Liver (tissue), 9 donors: ENCODE data around the gene ALG9. TPM values are rescaled to one million over a fixed set of nuclear protein-coding genes. Genes with fewer than 3 reads are reported as not detected.

ENCODE experiments used
- DNase-seq: peaks from one replicate; pipeline ENCODE4 v3.0.0-alpha.2; 2017; ENCODE audit warnings: low spot score
- H3K27ac ChIP-seq, 2 donors: one replicate each; pipeline ENCODE4 v1.7.0; 2013; ENCODE audit warnings: inconsistent platforms in 2 of 2, low read length in 2 of 2, control low read depth in 1 of 2, low read depth in 1 of 2, mild to moderate bottlenecking in 1 of 2
- H3K27me3 ChIP-seq, 4 donors: one replicate each; pipeline versions ENCODE4 v1.6.1 to v1.7.0; 2013; ENCODE audit warnings: low read length in 3 of 4, inconsistent platforms in 1 of 4, mild to moderate bottlenecking in 1 of 4, moderate library complexity in 1 of 4; ENCODE audit not compliant: control insufficient read depth in 4 of 4, insufficient read depth in 4 of 4
- H3K36me3 ChIP-seq, 4 donors: one replicate each; pipeline versions ENCODE4 v1.6.1 to v1.7.0; 2013; ENCODE audit warnings: low read length in 3 of 4, mild to moderate bottlenecking in 3 of 4, low read depth in 1 of 4, moderate library complexity in 1 of 4; ENCODE audit not compliant: control insufficient read depth in 4 of 4, insufficient read depth in 3 of 4
- H3K4me1 ChIP-seq, 4 donors: one replicate each; pipeline versions ENCODE4 v1.6.1 to v1.7.0; 2013; ENCODE audit warnings: low read length in 3 of 4, mild to moderate bottlenecking in 3 of 4, moderate library complexity in 1 of 4; ENCODE audit not compliant: control insufficient read depth in 4 of 4, insufficient read depth in 4 of 4
- H3K4me3 ChIP-seq, 3 donors: one replicate each; pipeline versions ENCODE4 v1.6.1 to v1.7.0; 2013; ENCODE audit warnings: low read length in 3 of 3, control low read depth in 1 of 3, low read depth in 1 of 3, mild to moderate bottlenecking in 1 of 3
- H3K9ac ChIP-seq, 2 donors: one replicate each; pipeline ENCODE4 v1.7.0; 2013; ENCODE audit warnings: low read length in 2 of 2, mild to moderate bottlenecking in 2 of 2, moderate library complexity in 2 of 2, control low read depth in 1 of 2, low read depth in 1 of 2
- H3K9me3 ChIP-seq, 4 donors: one replicate each; pipeline versions ENCODE4 v1.6.1 to v1.7.0; 2013; ENCODE audit warnings: low read length in 3 of 4; ENCODE audit not compliant: control insufficient read depth in 4 of 4
- ATF3 ChIP-seq: IDR thresholded peaks from 2 replicates; pipeline ENCODE4 v1.6.1; 2016; ENCODE audit warnings: antibody characterized with exemption
- CTCF ChIP-seq: fragments of 150-350 bp; IDR thresholded peaks from 2 replicates; pipeline ENCODE4 v1.5.1; 2017; ENCODE audit warnings: improper control_type of control experiment, low read depth, low read length; ENCODE audit not compliant: missing input control
- EGR1 ChIP-seq, 2 donors: IDR thresholded peaks; 2 replicates each; pipeline ENCODE4 v1.6.1; 2016 to 2018; ENCODE audit warnings: antibody characterized with exemption in 2 of 2, low read depth in 2 of 2
- FOXA1 ChIP-seq: IDR thresholded peaks from 2 replicates; pipeline ENCODE4 v1.6.1; 2016; ENCODE audit warnings: antibody characterized with exemption
- GABPA ChIP-seq, 2 donors: IDR thresholded peaks in 1 of 2; conservative IDR thresholded peaks in 1 of 2; 2 replicates each; pipeline ENCODE4 v1.6.1; 2016; ENCODE audit warnings: antibody characterized with exemption in 2 of 2, mild to moderate bottlenecking in 1 of 2, moderate library complexity in 1 of 2
- HNF4G ChIP-seq: IDR thresholded peaks from 2 replicates; pipeline ENCODE4 v1.6.1; 2016; ENCODE audit warnings: antibody characterized with exemption
- JUND ChIP-seq, 2 donors: IDR thresholded peaks; 2 replicates each; pipeline ENCODE4 v1.6.1; 2016; ENCODE audit warnings: antibody characterized with exemption in 2 of 2
- MAX ChIP-seq: IDR thresholded peaks from 2 replicates; pipeline ENCODE4 v1.6.1; 2016; ENCODE audit warnings: antibody characterized with exemption
- RAD21 ChIP-seq, 2 donors: IDR thresholded peaks; 2 replicates each; pipeline ENCODE4 v1.6.1; 2016; ENCODE audit warnings: antibody characterized with exemption in 2 of 2, mild to moderate bottlenecking in 2 of 2
- REST ChIP-seq: IDR thresholded peaks from 2 replicates; pipeline ENCODE4 v1.6.1; 2016; ENCODE audit warnings: antibody characterized with exemption, mild to moderate bottlenecking
- RXRA ChIP-seq, 2 donors: IDR thresholded peaks; 2 replicates each; pipeline ENCODE4 v1.6.1; 2017 to 2018; ENCODE audit warnings: antibody characterized with exemption in 2 of 2, mild to moderate bottlenecking in 1 of 2
- SP1 ChIP-seq: IDR thresholded peaks from 2 replicates; pipeline ENCODE4 v1.6.1; 2018; ENCODE audit warnings: antibody characterized with exemption, mild to moderate bottlenecking
- TAF1 ChIP-seq: conservative IDR thresholded peaks from 2 replicates; pipeline ENCODE4 v1.6.1; 2016; ENCODE audit warnings: antibody characterized with exemption, mild to moderate bottlenecking
- YY1 ChIP-seq: IDR thresholded peaks from 2 replicates; pipeline ENCODE4 v1.6.1; 2016; ENCODE audit warnings: antibody characterized with exemption, mild to moderate bottlenecking
- ZBTB33 ChIP-seq: IDR thresholded peaks from 2 replicates; pipeline ENCODE4 v1.6.1; 2016; ENCODE audit warnings: antibody characterized with exemption
- WGBS: extraction: QIAGEN DNeasy Blood & Tissue Kit; methylation state at CpG from one replicate; pipeline ENCODE4 v1.1.7; 2013; 5-methylcytosine and 5-hydroxymethylcytosine counted together
- polyA plus RNA-seq, 2 donors: library from polyadenylated mRNA; stranded (reverse) in 1 of 2; unstranded in 1 of 2; fragments of 200-250 nt in 1 of 2; fragments of >200 nt in 1 of 2; fragmentation: Nextera tagmentation in 1 of 2; extraction: Ambion mirVana in 1 of 2; gene quantifications; one replicate each; pipeline versions ENCODE4 v1.2.1 to v1.2.3, GENCODE V29; 2013 to 2015
- total RNA-seq, 2 donors: library from RNA; depleted of rRNA; stranded (reverse); fragments of >200 nt; gene quantifications; one replicate each; pipeline ENCODE4 v1.2.3, GENCODE V29; 2014
- donor health status: healthy.
- donor health status: healthy.
- donor health status: healthy.
- donor health status: healthy.
- donor health status: healthy.

Gene ALG9
- total and polyA plus RNA-seq, 4 donors: 13.7 to 36.3 (median 20.2) TPM

- TF ChIP-seq HNF4G: no peak
- Histone ChIP-seq H3K4me3 (no peak overlapping the region), H3K9me3 (no peaks in the 10 kb centered on the region), H3K36me3 (no peaks in the 10 kb centered on the region), H3K4me1 (peaks cover 0 to 4% (median 0%) of the 10 kb centered on the region in 4 donors), H3K27ac (no peak overlapping the region), H3K9ac (no peak overlapping the region), H3K27me3 (no peaks in the 10 kb centered on the region)
- no peak for DNase-seq
- WGBS: 99% methylated on average over 2 of the region's 2 CpGs
Observed at GRCh38 chr11:111811445-111811844, 59.9 kb downstream of the ALG9 start.

- H3K9me3 ChIP-seq: no peaks in the 10 kb centered on the region
- no peak overlapping the region for H3K4me3 ChIP-seq
- no peak overlapping the region for H3K9ac ChIP-seq
- no peaks in the 10 kb centered on the region for H3K27me3 ChIP-seq
- WGBS: 98% methylated on average over 2 of the region's 2 CpGs
- H3K36me3 ChIP-seq: peaks cover 2 to 8% (median 6%) of the 10 kb centered on the region in 4 donors
- no peak for DNase-seq
- peaks cover 0 to 4% (median 0%) of the 10 kb centered on the region in 4 donors for H3K4me1 ChIP-seq
- H3K27ac ChIP-seq: no peak overlapping the region
- no peak for TF ChIP-seq EGR1 (IDR thresholded peaks at IDR 0.05; ENCODE audit: low read depth in 2 of 2)
- TF ChIP-seq REST: no peak
- no peak for TF ChIP-seq JUND (IDR thresholded peaks at IDR 0.05)
- no peak for TF ChIP-seq MAX
- TF ChIP-seq SP1: no peak
- no peak for TF ChIP-seq FOXA1
Observed at GRCh38 chr11:111808834-111809233, 62.5 kb downstream of the ALG9 start.

- DNase-seq: no peak
- peaks cover 0 to 4% (median 0%) of the 10 kb centered on the region in 4 donors for H3K4me1 ChIP-seq
- no peak overlapping the region for H3K27ac ChIP-seq
- peaks cover 2 to 8% (median 6%) of the 10 kb centered on the region in 4 donors for H3K36me3 ChIP-seq
- TF ChIP-seq YY1: no peak
- no peak for TF ChIP-seq JUND (IDR thresholded peaks at IDR 0.05)
- no peak for TF ChIP-seq CTCF
- no peak for TF ChIP-seq EGR1 (IDR thresholded peaks at IDR 0.05; ENCODE audit: low read depth in 2 of 2)
- TF ChIP-seq REST: no peak
- no peak for TF ChIP-seq ATF3
- TF ChIP-seq GABPA (IDR thresholded peaks at IDR 0.05 in 1 of 2, conservative IDR thresholded peaks at IDR 0.05 in 1 of 2): no peak
- TF ChIP-seq ZBTB33: no peak
- TF ChIP-seq RAD21 (IDR thresholded peaks at IDR 0.05): no peak
- TF ChIP-seq SP1: no peak
- no peak for TF ChIP-seq TAF1
- TF ChIP-seq RXRA (IDR thresholded peaks at IDR 0.05): no peak
- no peak for TF ChIP-seq MAX
- H3K9ac ChIP-seq: no peak overlapping the region
- 78% methylated on average over 2 of the region's 2 CpGs for WGBS
- H3K27me3 ChIP-seq: no peaks in the 10 kb centered on the region
- no peak overlapping the region for H3K4me3 ChIP-seq
- H3K9me3 ChIP-seq: no peaks in the 10 kb centered on the region
Observed at GRCh38 chr11:111808063-111808588, 63.3 kb downstream of the ALG9 start.
